Measurements from ENCODE around the gene GPR45.
"Not testable (repeated sequence)": the region's sequence is repeated elsewhere in the genome, so short reads cannot be mapped to it uniquely, and the experiment has no call there.

GPR45 gene

GRCh38 chr2:105241443-105241842, at the start of gene GPR45:
GPR45 (plus strand) TSS chr2:105241743; CDS start chr2:105241859, 116 bp downstream.
- no peak for DNase-seq

- peak in 1 of 2 experiments; percentile 12 for DNase-seq
These were observed 47.4 kb upstream of the GPR45 start for GRCh38 chr2:105194022-105194675.

GRCh38 chr2:105196651-105197050, 44.9 kb upstream of the GPR45 start:
- DNase-seq, result no peak

- no peak for DNase-seq
These were observed 25.9 kb upstream of the GPR45 start for GRCh38 chr2:105215586-105216192.

- DNase-seq, result no peak
These were observed 20.9 kb upstream of the GPR45 start for GRCh38 chr2:105220604-105221003.

GRCh38 chr2:105224444-105224843, 17.1 kb upstream of the GPR45 start:
- DNase-seq, result no peak

- DNase-seq, result no peak
These were observed 10.3 kb upstream of the GPR45 start for GRCh38 chr2:105231232-105231619.

GRCh38 chr2:105235388-105236059, 6.0 kb upstream of the GPR45 start:
- peak; percentile 70 to 88 for DNase-seq

- no peak for DNase-seq
These were observed 5.5 kb upstream of the GPR45 start for GRCh38 chr2:105236060-105236424.

GRCh38 chr2:105237045-105237765, 4.3 kb upstream of the GPR45 start:
- no peak for DNase-seq

- DNase-seq, result no peak
These were observed 2.8 kb upstream of the GPR45 start for GRCh38 chr2:105238664-105239240.

- no peak for DNase-seq
These were observed 1.6 kb upstream of the GPR45 start for GRCh38 chr2:105239924-105240323.

GRCh38 chr2:105242286-105242993, 897 bp downstream of the GPR45 start:
- DNase-seq, result no peak

- peak in 1 of 2 experiments; percentile 41 for DNase-seq
These were observed 2.4 kb downstream of the GPR45 start for GRCh38 chr2:105243961-105244360.

- no peak for DNase-seq
These were observed 2.9 kb downstream of the GPR45 start for GRCh38 chr2:105244451-105244850.

- no peak for DNase-seq
These were observed 7.0 kb downstream of the GPR45 start for GRCh38 chr2:105248316-105249070.

- no peak for DNase-seq
These were observed 7.6 kb downstream of the GPR45 start for GRCh38 chr2:105249181-105249580.

- no peak for DNase-seq
These were observed 8.3 kb downstream of the GPR45 start for GRCh38 chr2:105249891-105250290.

- not testable (repeated sequence) for DNase-seq
These were observed 9.6 kb downstream of the GPR45 start for GRCh38 chr2:105251016-105251648.

- DNase-seq, result peak in 1 of 2 experiments; percentile 8
These were observed 10.7 kb downstream of the GPR45 start for GRCh38 chr2:105252271-105252670.

- no peak for DNase-seq
These were observed 13.1 kb downstream of the GPR45 start for GRCh38 chr2:105254531-105255210.

Data from NCI-H524 (cell line).